Thyroid gland (tissue), 4 donors: ENCODE data around the gene LYPD3.
"Not testable (repeated sequence)": the region's sequence is repeated elsewhere in the genome, so short reads cannot be mapped to it uniquely, and the experiment has no call there.

Source experiments
- CTCF ChIP-seq, 6 experiments: fragments of 200-600 bp in 3 of 6; fragments of 450-650 bp in 3 of 6; sonication (generic) in 3 of 6; IDR thresholded peaks; one replicate each; pipeline ENCODE4 v1.5.1; 2016 to 2019; ENCODE audit warnings: antibody characterized with exemption in 6 of 6, mild to moderate bottlenecking in 2 of 6, inconsistent platforms in 1 of 6, moderate library complexity in 1 of 6
- POLR2A ChIP-seq, 2 donors: fragments of 450-650 bp; IDR thresholded peaks; one replicate each; pipeline ENCODE4 v1.6.1; 2017; ENCODE audit warnings: antibody characterized with exemption in 2 of 2, mild to moderate bottlenecking in 2 of 2, moderate library complexity in 1 of 2

GRCh38 chr19:43512399-43512798 is 47.0 kb upstream of the LYPD3 start:
- not testable (repeated sequence) for TF ChIP-seq CTCF, POLR2A (IDR thresholded peaks at IDR 0.05)
